Activated T-cell treated with anti-CD3 and anti-CD28 coated beads, Interleukin-2, amount 50 U/mL, for 4 hours (primary cell): Measurements from ENCODE around the gene SLC12A4. TPM values are rescaled to one million over a fixed set of nuclear protein-coding genes. Genes with fewer than 3 reads are reported as not detected.
"Not testable (repeated sequence)": the region's sequence is repeated elsewhere in the genome, so short reads cannot be mapped to it uniquely, and the experiment has no call there.

Experiments used
- ATAC-seq, 2 donors: fragments of 200-7000 bp; cut with Tn5 transposase; one replicate each; pipeline ENCODE4 v1.10.0; 2021
- DNase-seq: peaks from one replicate; pipeline ENCODE4 v3.0.0-alpha.2; 2020
- H3K27me3 Mint-ChIP-seq: one replicate; pipeline ENCODE4 v1.8.0; 2021; ENCODE audit warnings: low read depth, mixed read lengths
- H3K36me3 Mint-ChIP-seq: one replicate; pipeline ENCODE4 v1.8.0; 2022; ENCODE audit warnings: mixed read lengths; ENCODE audit not compliant: insufficient read depth
- H3K4me1 Mint-ChIP-seq: one replicate; pipeline ENCODE4 v1.8.0; 2021; ENCODE audit warnings: low read depth, mixed read lengths
- H3K4me3 Mint-ChIP-seq: one replicate; pipeline ENCODE4 v1.8.0; 2021; ENCODE audit warnings: mild to moderate bottlenecking, moderate library complexity, mixed read lengths
- H3K9me3 Mint-ChIP-seq: one replicate; pipeline ENCODE4 v1.8.0; 2021; ENCODE audit warnings: mixed read lengths
- total RNA-seq, 3 donors: library from RNA; stranded (reverse); gene quantifications; one replicate each; pipeline ENCODE4 v1.2.1, GENCODE V29; 2021

SLC12A4 gene
- total RNA-seq, 3 donors from 2014 or later = 18.5 to 20.5 (median 19.6) TPM

GRCh38 chr16:67994040-67994408 is 25.6 kb upstream of the SLC12A4 start:
- H3K36me3 Mint-ChIP-seq, H3K27me3 Mint-ChIP-seq, H3K9me3 Mint-ChIP-seq, DNase-seq: not testable (repeated sequence)
- ATAC-seq = peak; percentile 5 to 11
- peak overlapping the region; percentile 73 for H3K4me3 Mint-ChIP-seq
- peaks cover 50% of the 10 kb centered on the region for H3K4me1 Mint-ChIP-seq

GRCh38 chr16:67993207-67994039 is 25.0 kb upstream of the SLC12A4 start:
- Mint-ChIP-seq H3K4me1 (peaks cover 44% of the 10 kb centered on the region), H3K4me3 (peak overlapping the region; percentile 73), H3K9me3 (no peaks in the 10 kb centered on the region), H3K36me3 (peaks cover 3% of the 10 kb centered on the region), H3K27me3 (no peaks in the 10 kb centered on the region)
- DNase-seq (peak; percentile 78), ATAC-seq (peak; percentile 95 to 96)

- no peak for DNase-seq
- Mint-ChIP-seq H3K4me1 (peaks cover 42% of the 10 kb centered on the region), H3K9me3 (no peaks in the 10 kb centered on the region), H3K4me3 (no peak overlapping the region), H3K36me3 (peaks cover 3% of the 10 kb centered on the region), H3K27me3 (no peaks in the 10 kb centered on the region)
- peak in 1 of 2 donors; percentile 7 for ATAC-seq
Measured at GRCh38 chr16:67992661-67993206, 24.3 kb upstream of the SLC12A4 start.

GRCh38 chr16:67990018-67990386 is 21.6 kb upstream of the SLC12A4 start:
- no peak overlapping the region for H3K4me3 Mint-ChIP-seq
- peaks cover 3% of the 10 kb centered on the region for H3K36me3 Mint-ChIP-seq
- peaks cover 25% of the 10 kb centered on the region for H3K4me1 Mint-ChIP-seq
- no peaks in the 10 kb centered on the region for H3K27me3 Mint-ChIP-seq
- no peaks in the 10 kb centered on the region for H3K9me3 Mint-ChIP-seq
- DNase-seq (no peak), ATAC-seq (no peak)

GRCh38 chr16:67989322-67990017 is 21.0 kb upstream of the SLC12A4 start:
- Mint-ChIP-seq H3K27me3 (no peaks in the 10 kb centered on the region), H3K4me3 (no peak overlapping the region), H3K9me3 (no peaks in the 10 kb centered on the region), H3K4me1 (peaks cover 26% of the 10 kb centered on the region), H3K36me3 (peaks cover 3% of the 10 kb centered on the region)
- DNase-seq (no peak), ATAC-seq (no peak)

GRCh38 chr16:67988675-67989074 is 20.2 kb upstream of the SLC12A4 start:
- Mint-ChIP-seq H3K36me3 (peaks cover 3% of the 10 kb centered on the region), H3K4me1 (peaks cover 28% of the 10 kb centered on the region), H3K4me3 (no peak overlapping the region), H3K27me3 (no peaks in the 10 kb centered on the region), H3K9me3 (no peaks in the 10 kb centered on the region)
- no peak for ATAC-seq
- DNase-seq = no peak

GRCh38 chr16:67987460-67988160 is 19.2 kb upstream of the SLC12A4 start:
- Mint-ChIP-seq H3K4me1 (peaks cover 29% of the 10 kb centered on the region), H3K9me3 (no peaks in the 10 kb centered on the region), H3K4me3 (no peak overlapping the region), H3K27me3 (no peaks in the 10 kb centered on the region), H3K36me3 (peaks cover 3% of the 10 kb centered on the region)
- no peak for DNase-seq
- no peak for ATAC-seq

GRCh38 chr16:67986949-67987348 is 18.5 kb upstream of the SLC12A4 start:
- H3K27me3 Mint-ChIP-seq = no peaks in the 10 kb centered on the region
- H3K4me3 Mint-ChIP-seq = no peak overlapping the region
- DNase-seq (no peak), ATAC-seq (no peak)
- peaks cover 26% of the 10 kb centered on the region for H3K4me1 Mint-ChIP-seq
- no peaks in the 10 kb centered on the region for H3K9me3 Mint-ChIP-seq
- peaks cover 3% of the 10 kb centered on the region for H3K36me3 Mint-ChIP-seq

GRCh38 chr16:67982011-67982696 is 13.7 kb upstream of the SLC12A4 start:
- no peaks in the 10 kb centered on the region for H3K9me3 Mint-ChIP-seq
- DNase-seq (no peak), ATAC-seq (no peak)
- H3K36me3 Mint-ChIP-seq = no peaks in the 10 kb centered on the region
- no peak overlapping the region for H3K4me3 Mint-ChIP-seq
- no peaks in the 10 kb centered on the region for H3K27me3 Mint-ChIP-seq
- H3K4me1 Mint-ChIP-seq = peaks cover 23% of the 10 kb centered on the region

- Mint-ChIP-seq H3K27me3 (no peaks in the 10 kb centered on the region), H3K4me1 (peaks cover 23% of the 10 kb centered on the region), H3K4me3 (no peak within 1 kb of the TSS), H3K36me3 (no peaks in the 10 kb centered on the region), H3K9me3 (no peaks in the 10 kb centered on the region)
- no peak for DNase-seq
- peak in 1 of 2 donors; percentile 16 for ATAC-seq
Measured at GRCh38 chr16:67979955-67980678, 11.7 kb upstream of the SLC12A4 start, which contains the start of gene DPEP3. Gene DPEP3, minus strand, starts transcription at chr16:67980499. Its CDS starts 119 bp downstream, at chr16:67980380.

- no peaks in the 10 kb centered on the region for H3K36me3 Mint-ChIP-seq
- H3K4me3 Mint-ChIP-seq = no peak overlapping the region
- ATAC-seq (no peak), DNase-seq (no peak)
- peaks cover 1% of the 10 kb centered on the region for H3K4me1 Mint-ChIP-seq
- no peaks in the 10 kb centered on the region for H3K27me3 Mint-ChIP-seq
- no peaks in the 10 kb centered on the region for H3K9me3 Mint-ChIP-seq
Measured at GRCh38 chr16:67977469-67978227, 9.2 kb upstream of the SLC12A4 start.

GRCh38 chr16:67977005-67977404 is 8.6 kb upstream of the SLC12A4 start:
- ATAC-seq = no peak
- no peaks in the 10 kb centered on the region for H3K27me3 Mint-ChIP-seq
- DNase-seq = no peak
- no peaks in the 10 kb centered on the region for H3K9me3 Mint-ChIP-seq
- no peaks in the 10 kb centered on the region for H3K4me1 Mint-ChIP-seq
- no peaks in the 10 kb centered on the region for H3K36me3 Mint-ChIP-seq
- no peak overlapping the region for H3K4me3 Mint-ChIP-seq

GRCh38 chr16:67976205-67976604 is 7.8 kb upstream of the SLC12A4 start:
- Mint-ChIP-seq H3K4me1 (no peaks in the 10 kb centered on the region), H3K27me3 (no peaks in the 10 kb centered on the region), H3K9me3 (no peaks in the 10 kb centered on the region), H3K36me3 (no peaks in the 10 kb centered on the region), H3K4me3 (no peak overlapping the region)
- DNase-seq = no peak
- no peak for ATAC-seq
